Psoas muscle (tissue), 8 donors: ENCODE results near the gene SLC4A3. TPM values are rescaled to one million over a fixed set of nuclear protein-coding genes. Genes with fewer than 3 reads are reported as not detected.

ENCODE experiments used
- ATAC-seq, 4 donors: fragments of 200-7000 bp; cut with Tn5 transposase; one replicate each; pipeline ENCODE4 v1.9.1; 2020; ENCODE audit warnings: moderate library complexity in 3 of 4, mild to moderate bottlenecking in 2 of 4
- DNase-seq, 2 donors: peaks; one replicate each; pipeline ENCODE4 v3.0.0-alpha.2; 2020
- H3K27ac ChIP-seq: fragments of 200-600 bp; one replicate; pipeline ENCODE4 v1.8.0; 2022
- H3K27me3 ChIP-seq, 3 donors: fragments of 200-600 bp in 1 of 3; one replicate each; pipeline versions ENCODE4 v1.6.1 to v1.8.0; 2013 to 2022; ENCODE audit warnings: low read length in 2 of 3, mild to moderate bottlenecking in 2 of 3, moderate library complexity in 1 of 3; ENCODE audit not compliant: insufficient read depth in 3 of 3
- H3K36me3 ChIP-seq, 2 donors: fragments of 200-600 bp in 1 of 2; one replicate each; pipeline versions ENCODE4 v1.6.1 to v1.8.0; 2013 to 2022; ENCODE audit warnings: low read depth in 1 of 2, mild to moderate bottlenecking in 1 of 2, moderate library complexity in 1 of 2; ENCODE audit not compliant: insufficient read depth in 1 of 2
- H3K4me1 ChIP-seq: fragments of 200-600 bp; one replicate; pipeline ENCODE4 v1.8.0; 2022
- H3K4me3 ChIP-seq: fragments of 200-600 bp; one replicate; pipeline ENCODE4 v1.8.0; 2022; ENCODE audit warnings: mild to moderate bottlenecking
- H3K9me3 ChIP-seq: fragments of 200-600 bp; one replicate; pipeline ENCODE4 v1.8.0; 2022
- WGBS, 3 donors: extraction: QIAGEN DNeasy Blood & Tissue Kit; methylation state at CpG; one replicate each; pipeline versions ENCODE4 v1.1.6 to v1.1.7; 2013; 5-methylcytosine and 5-hydroxymethylcytosine counted together
- intact Hi-C, 2 donors: fragments of 100-400 bp; cut with DNase I; formaldehyde crosslinking; loops; one replicate each; pipeline versions ENCODE4 v1.11.0 to v1.14.2; 2022
- polyA plus RNA-seq, 3 donors: library from polyadenylated mRNA; stranded (reverse); fragments of 200-250 nt; gene quantifications; one replicate each; pipeline ENCODE4 v1.2.3, GENCODE V29; 2013
- total RNA-seq, 4 donors: library from RNA; stranded (reverse); fragmentation: NEBNext Ultra II Directional in 2 of 4; extraction: Animal tissue kit (Norgen Biotek cat#: 25700) in 2 of 4; gene quantifications; one replicate each; pipeline versions ENCODE4 v1.2.1 to v1.2.4, GENCODE V29; 2021 to 2023
- TF ChIP-seq, protein P1 (sequence below): fragments of 200-600 bp; IDR thresholded peaks from one replicate; pipeline ENCODE4 v1.8.0; 2022; ENCODE audit warnings: antibody characterized with exemption
- donor health status: healthy with polysubstance abuse.
- donor health status: DM: no; HTN: no; CAD: no; lungs with moderate emphysema.
- donor health status: Bipolar disorder and iron deficiency.
- donor health status: healthy.
- donor health status: DM: yes; HTN: yes; CAD: no.
- donor health status: DM: no; HTN: no; CAD: no.
- donor health status: DM: no; HTN: no; CAD: no.
- donor health status: DM: yes; HTN: yes; CAD: no.

SLC4A3 gene
- total and polyA plus RNA-seq, 7 donors = 0.40 to 1.4 (median 0.60) TPM

DNA sequence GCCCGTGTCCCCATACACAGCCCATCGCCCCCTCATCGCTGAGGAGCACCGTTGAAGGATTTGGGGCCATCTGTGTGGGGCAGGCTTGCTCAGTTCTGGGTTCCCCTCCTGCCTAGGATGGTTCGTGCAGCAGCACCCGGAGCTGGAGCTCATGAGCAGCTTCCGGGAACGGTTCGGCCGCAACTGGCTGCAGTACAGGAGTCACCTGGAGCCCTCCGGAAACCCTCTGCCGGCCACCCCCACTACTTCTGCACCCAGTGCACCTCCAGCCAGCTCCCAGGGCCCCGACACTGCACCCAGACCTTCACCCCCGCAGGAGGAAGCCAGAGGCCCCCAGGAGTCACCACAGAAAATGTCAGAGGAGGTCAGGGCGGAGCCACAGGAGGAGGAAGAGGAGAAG, 19.5 kb upstream of the SLC4A3 start:
- no peaks in the 10 kb centered on the region for H3K27me3 ChIP-seq
- H3K4me1 ChIP-seq = no peaks in the 10 kb centered on the region
- 93 to 94% (median 93%) methylated on average over 15 of the region's 15 CpGs for WGBS, 3 donors
- H3K9me3 ChIP-seq = no peaks in the 10 kb centered on the region
- TF ChIP-seq, protein P1, sequence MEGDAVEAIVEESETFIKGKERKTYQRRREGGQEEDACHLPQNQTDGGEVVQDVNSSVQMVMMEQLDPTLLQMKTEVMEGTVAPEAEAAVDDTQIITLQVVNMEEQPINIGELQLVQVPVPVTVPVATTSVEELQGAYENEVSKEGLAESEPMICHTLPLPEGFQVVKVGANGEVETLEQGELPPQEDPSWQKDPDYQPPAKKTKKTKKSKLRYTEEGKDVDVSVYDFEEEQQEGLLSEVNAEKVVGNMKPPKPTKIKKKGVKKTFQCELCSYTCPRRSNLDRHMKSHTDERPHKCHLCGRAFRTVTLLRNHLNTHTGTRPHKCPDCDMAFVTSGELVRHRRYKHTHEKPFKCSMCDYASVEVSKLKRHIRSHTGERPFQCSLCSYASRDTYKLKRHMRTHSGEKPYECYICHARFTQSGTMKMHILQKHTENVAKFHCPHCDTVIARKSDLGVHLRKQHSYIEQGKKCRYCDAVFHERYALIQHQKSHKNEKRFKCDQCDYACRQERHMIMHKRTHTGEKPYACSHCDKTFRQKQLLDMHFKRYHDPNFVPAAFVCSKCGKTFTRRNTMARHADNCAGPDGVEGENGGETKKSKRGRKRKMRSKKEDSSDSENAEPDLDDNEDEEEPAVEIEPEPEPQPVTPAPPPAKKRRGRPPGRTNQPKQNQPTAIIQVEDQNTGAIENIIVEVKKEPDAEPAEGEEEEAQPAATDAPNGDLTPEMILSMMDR = no peak
- intact Hi-C loops = no loop called here
- no peak for DNase-seq
- no peak overlapping the region for H3K27ac ChIP-seq
- H3K36me3 ChIP-seq = peaks cover 5 to 83% of the 10 kb centered on the region in 2 donors
- no peak for ATAC-seq
- H3K4me3 ChIP-seq = no peak overlapping the region

DNA sequence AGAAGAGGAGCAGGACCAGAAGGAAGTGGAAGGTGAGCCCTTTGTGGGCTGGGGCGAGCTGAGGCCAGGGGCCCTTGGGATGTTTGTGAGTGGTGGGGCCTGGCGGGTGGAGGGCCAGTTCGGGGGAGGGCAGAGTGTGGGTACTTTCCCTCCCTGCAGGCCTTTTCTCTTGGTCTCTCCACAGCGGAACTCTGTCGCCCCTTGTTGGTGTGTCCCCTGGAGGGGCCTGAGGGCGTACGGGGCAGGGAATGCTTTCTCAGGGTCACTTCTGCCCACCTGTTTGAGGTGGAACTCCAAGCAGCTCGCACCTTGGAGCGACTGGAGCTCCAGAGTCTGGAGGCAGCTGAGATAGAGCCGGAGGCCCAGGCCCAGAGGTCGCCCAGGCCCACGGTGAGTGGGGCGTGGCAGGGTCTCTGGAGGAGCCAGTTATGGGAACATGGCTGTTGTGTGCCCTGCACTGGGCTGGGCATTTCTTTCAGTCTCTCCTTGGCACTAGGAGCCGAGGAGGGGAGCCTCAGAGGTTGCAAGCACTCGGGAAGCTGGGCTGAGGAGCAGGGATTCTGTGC, 18.9 kb upstream of the SLC4A3 start:
- no peak for ATAC-seq
- intact Hi-C loops = no loop called here
- Histone ChIP-seq H3K36me3 (peaks cover 5 to 79% of the 10 kb centered on the region in 2 donors), H3K9me3 (no peaks in the 10 kb centered on the region), H3K27ac (no peak overlapping the region), H3K4me1 (no peaks in the 10 kb centered on the region), H3K4me3 (no peak overlapping the region), H3K27me3 (no peaks in the 10 kb centered on the region)
- TF ChIP-seq, protein P1 = no peak
- no peak for DNase-seq
- 86 to 95% (median 87%) methylated on average over 11 to 15 of the region's 15 CpGs for WGBS, 3 donors

DNA sequence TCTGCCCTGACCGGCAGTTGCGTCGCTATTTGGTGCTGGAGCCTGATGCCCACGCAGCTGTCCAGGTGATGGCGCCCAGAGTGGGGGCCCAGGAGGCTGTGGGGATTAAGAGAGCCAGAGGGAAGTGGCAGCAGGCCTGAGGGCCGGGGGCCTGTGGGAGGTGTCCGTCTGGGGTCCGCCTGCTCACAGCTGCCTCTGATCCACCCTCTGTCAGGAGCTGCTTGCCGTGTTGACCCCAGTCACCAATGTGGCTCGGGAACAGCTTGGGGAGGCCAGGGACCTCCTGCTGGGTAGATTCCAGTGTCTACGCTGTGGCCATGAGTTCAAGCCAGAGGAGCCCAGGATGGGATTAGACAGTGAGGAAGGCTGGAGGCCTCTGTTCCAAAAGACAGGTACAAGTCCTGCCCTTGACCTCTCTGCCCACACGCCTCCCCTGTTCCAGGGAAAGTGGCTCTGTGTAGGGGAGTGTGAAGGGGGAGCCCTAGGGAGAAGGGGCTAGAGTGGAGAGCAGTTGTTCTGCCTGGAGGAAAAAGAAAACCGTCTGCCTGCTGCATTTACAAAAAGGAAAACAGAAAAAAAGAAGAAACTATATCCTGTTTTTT, 18.2 kb upstream of the SLC4A3 start:
- Histone ChIP-seq H3K4me3 (no peak overlapping the region), H3K27ac (no peak overlapping the region), H3K4me1 (no peaks in the 10 kb centered on the region), H3K36me3 (peaks cover 5 to 77% of the 10 kb centered on the region in 2 donors), H3K27me3 (no peaks in the 10 kb centered on the region), H3K9me3 (no peaks in the 10 kb centered on the region)
- no peak for DNase-seq
- no peak for ATAC-seq
- intact Hi-C loops = no loop called here
- TF ChIP-seq, protein P1 = no peak
- WGBS, 3 donors = 76 to 86% (median 77%) methylated on average over 13 of the region's 13 CpGs

DNA sequence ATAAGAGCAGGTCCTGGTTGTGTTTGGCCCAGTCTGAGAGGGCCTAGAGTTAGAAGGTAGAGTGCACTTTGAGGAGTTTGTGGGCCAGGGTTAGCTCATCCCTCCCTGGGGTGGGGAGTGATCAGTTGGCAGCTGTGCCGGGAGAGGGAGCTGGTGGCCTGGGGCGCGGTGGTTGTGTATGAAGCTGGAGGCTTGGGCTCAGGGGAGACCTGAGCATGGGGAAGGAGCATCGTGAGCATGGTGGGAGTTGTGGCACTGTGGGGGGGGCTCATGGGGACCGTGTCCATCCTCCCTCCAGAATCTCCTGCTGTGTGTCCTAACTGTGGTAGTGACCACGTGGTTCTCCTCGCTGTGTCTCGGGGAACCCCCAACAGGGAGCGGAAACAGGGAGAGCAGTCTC, 16.1 kb upstream of the SLC4A3 start:
- intact Hi-C loops = no loop called here
- DNase-seq = no peak
- no peaks in the 10 kb centered on the region for H3K9me3 ChIP-seq
- no peak overlapping the region for H3K4me3 ChIP-seq
- TF ChIP-seq, protein P1 = no peak
- H3K4me1 ChIP-seq = no peaks in the 10 kb centered on the region
- peaks cover 5 to 75% of the 10 kb centered on the region in 2 donors for H3K36me3 ChIP-seq
- H3K27me3 ChIP-seq = no peaks in the 10 kb centered on the region
- no peak for ATAC-seq
- H3K27ac ChIP-seq = no peak overlapping the region
- WGBS, 3 donors = 87 to 96% (median 92%) methylated on average over 8 to 9 of the region's 9 CpGs
